Loucy (cell line): Measurements from ENCODE around the gene C11orf52.
A peak's percentile ranks its signal among the peaks of the same experiment; 100 is the strongest.

Source experiments
- H2AFZ ChIP-seq: fragments of 200-600 bp; sonication (generic); 2 replicates; pipeline ENCODE4 v1.6.0; 2016; ENCODE audit warnings: antibody characterized with exemption, mild to moderate bottlenecking, low read length, moderate library complexity
- H3F3A ChIP-seq: fragments of 200-600 bp; 2 replicates; pipeline ENCODE4 v1.6.0; 2016; ENCODE audit warnings: antibody characterized with exemption, low read depth, mild to moderate bottlenecking
- H3K27me3 ChIP-seq: fragments of 200-600 bp; sonication (generic); 2 replicates; pipeline ENCODE4 v1.6.1; 2014; ENCODE audit warnings: low read length, mild to moderate bottlenecking; ENCODE audit not compliant: insufficient read depth, poor library complexity, severe bottlenecking
- H3K36me3 ChIP-seq: fragments of 200-600 bp; sonication (generic); 2 replicates; pipeline ENCODE4 v1.6.1; 2016; ENCODE audit warnings: low read length; ENCODE audit not compliant: insufficient read depth
- H3K4me1 ChIP-seq: fragments of 200-600 bp; sonication (generic); 2 replicates; pipeline ENCODE4 v1.5.1; 2014; ENCODE audit warnings: low read length, mild to moderate bottlenecking; ENCODE audit not compliant: insufficient read depth, poor library complexity, severe bottlenecking
- H3K4me2 ChIP-seq: fragments of 200-600 bp; sonication (generic); 2 replicates; pipeline ENCODE4 v1.6.0; 2014; ENCODE audit warnings: antibody characterized with exemption, low read length, low read depth, mild to moderate bottlenecking; ENCODE audit not compliant: poor library complexity, severe bottlenecking
- H3K4me3 ChIP-seq: fragments of 200-600 bp; sonication (generic); 2 replicates; pipeline ENCODE4 v1.5.1; 2014; ENCODE audit warnings: low read length, mild to moderate bottlenecking, mixed read lengths; ENCODE audit not compliant: poor library complexity, severe bottlenecking
- H3K79me2 ChIP-seq: fragments of 200-600 bp; sonication (generic); 2 replicates; pipeline ENCODE4 v1.6.1; 2014; ENCODE audit warnings: low read length; ENCODE audit not compliant: insufficient read depth
- H3K9ac ChIP-seq: fragments of 200-600 bp; sonication (generic); 2 replicates; pipeline ENCODE4 v1.6.0; 2014; ENCODE audit warnings: mild to moderate bottlenecking, low read depth, low read length, moderate library complexity; ENCODE audit not compliant: poor library complexity, severe bottlenecking
- H3K9me2 ChIP-seq: fragments of 200-600 bp; sonication (generic); replicated peaks from 2 replicates; pipeline ENCODE4 v1.6.1; 2016; ENCODE audit warnings: low read depth, low read length, mixed read lengths
- H3K9me3 ChIP-seq: fragments of 200-600 bp; sonication (generic); 2 replicates; pipeline ENCODE4 v1.6.1; 2014; ENCODE audit warnings: mild to moderate bottlenecking, antibody characterized with exemption, low read length, low read depth; ENCODE audit not compliant: insufficient read depth
- H4K20me1 ChIP-seq: fragments of 200-600 bp; sonication (generic); 2 replicates; pipeline ENCODE4 v1.6.0; 2014; ENCODE audit warnings: antibody characterized with exemption, low read length, mild to moderate bottlenecking; ENCODE audit not compliant: insufficient read depth, poor library complexity, severe bottlenecking
- CTCF ChIP-seq: fragments of 200-600 bp; sonication (generic); conservative IDR thresholded peaks from 2 replicates; pipeline ENCODE4 v1.5.1; 2014; ENCODE audit warnings: mild to moderate bottlenecking, antibody characterized with exemption, low read length
- EZH2phosphoT487 ChIP-seq: fragments of 200-600 bp; IDR thresholded peaks from 2 replicates; pipeline ENCODE4 v1.6.1; 2018; ENCODE audit warnings: antibody characterized with exemption, mild to moderate bottlenecking, moderate library complexity, borderline replicate concordance

The C11orf52 gene

GRCh38 chr11:111967649-111968048 is 48.9 kb downstream of the C11orf52 start:
- Histone ChIP-seq H3K4me2 (no peak overlapping the region), H3K36me3 (no peaks in the 10 kb centered on the region; the same call in 1 of the 2 replicates), H4K20me1 (no peaks in the 10 kb centered on the region), H3K27me3 (no peaks in the 10 kb centered on the region), H2AFZ (no peak overlapping the region), H3K79me2 (no peaks in the 10 kb centered on the region), H3K9me3 (no peaks in the 10 kb centered on the region), H3K9me2 (no peaks in the 10 kb centered on the region), H3K9ac (no peak overlapping the region), H3K4me1 (no peaks in the 10 kb centered on the region), H3K4me3 (no peak overlapping the region), H3F3A (no peaks in the 10 kb centered on the region)
- TF ChIP-seq CTCF, result no peak
- TF ChIP-seq EZH2phosphoT487, result no peak

GRCh38 chr11:111969344-111969743 is 50.6 kb downstream of the C11orf52 start:
- Histone ChIP-seq H3K27me3 (no peaks in the 10 kb centered on the region), H3K9me3 (no peaks in the 10 kb centered on the region), H3K9me2 (no peaks in the 10 kb centered on the region), H3K9ac (no peak overlapping the region), H3K36me3 (no peaks in the 10 kb centered on the region; the same call in 1 of the 2 replicates), H4K20me1 (no peaks in the 10 kb centered on the region), H3K4me3 (no peak overlapping the region), H3K79me2 (no peaks in the 10 kb centered on the region), H3K4me1 (peaks cover 9% of the 10 kb centered on the region), H3F3A (no peaks in the 10 kb centered on the region), H3K4me2 (no peak overlapping the region), H2AFZ (no peak overlapping the region)
- TF ChIP-seq EZH2phosphoT487 (no peak), CTCF (no peak)

- TF ChIP-seq EZH2phosphoT487 (no peak), CTCF (no peak)
- H3F3A ChIP-seq, result no peaks in the 10 kb centered on the region; the same call in 1 of the 2 replicates
- no peak overlapping the region for H3K9ac ChIP-seq
- no peak overlapping the region for H3K4me3 ChIP-seq
- no peaks in the 10 kb centered on the region for H3K9me3 ChIP-seq
- H3K9me2 ChIP-seq, result no peaks in the 10 kb centered on the region
- peaks cover 33% of the 10 kb centered on the region for H3K4me1 ChIP-seq
- no peaks in the 10 kb centered on the region for H3K27me3 ChIP-seq
- no peak overlapping the region for H2AFZ ChIP-seq
- H4K20me1 ChIP-seq, result no peaks in the 10 kb centered on the region
- H3K79me2 ChIP-seq, result no peaks in the 10 kb centered on the region
- H3K4me2 ChIP-seq, result peak overlapping the region; percentile 34
- no peaks in the 10 kb centered on the region; the same call in 1 of the 2 replicates for H3K36me3 ChIP-seq
These were observed 55.7 kb downstream of the C11orf52 start for GRCh38 chr11:111974446-111974845.
